Cardiac septum (tissue), 1 donor: ENCODE results near the gene CBR3. TPM values are rescaled to one million over a fixed set of nuclear protein-coding genes. Genes with fewer than 3 reads are reported as not detected.
"Not testable (repeated sequence)": the region's sequence is repeated elsewhere in the genome, so short reads cannot be mapped to it uniquely, and the experiment has no call there.

Experiments
- DNase-seq: peaks from one replicate; pipeline ENCODE4 v3.0.0-alpha.2; 2020; ENCODE audit warnings: low spot score
- intact Hi-C: fragments of 100-400 bp; cut with DNase I; formaldehyde crosslinking; loops from one replicate; pipeline ENCODE4 v1.14.0; 2022
- long read RNA-seq: library from polyadenylated mRNA; unstranded; transcript quantifications from one replicate; pipeline ENCODE4 v2.0.0, GENCODE V29; 2021
- total RNA-seq: library from RNA; stranded (reverse); fragmentation: NEBNext Ultra II Directional; extraction: Animal tissue kit (Norgen Biotek cat#: 25700); gene quantifications from one replicate; pipeline ENCODE4 v1.2.1, GENCODE V29; 2021
- donor health status: DM: no; HTN: no; CAD: no.

CBR3 gene
- 2.1 TPM for total RNA-seq
- long read RNA-seq, partial matches to known transcripts = 0 of 7 reads
- long read RNA-seq, other reads (novel, unspliced or antisense) = 4 of 7 reads

GRCh38 chr21:36134803-36135390 lies at the start of gene CBR3:
Gene CBR3 (plus strand): TSS chr21:36135079. CDS start chr21:36135193, 114 bp downstream.
- DNase-seq = no peak
- intact Hi-C loops = loop anchor here (5.0 kb wide), 1 partner anchor 187 kb away; the partner anchor contains the start of gene MORC3

- intact Hi-C loops = no loop called here
- DNase-seq = no peak
These were observed 47.3 kb upstream of the CBR3 start for GRCh38 chr21:36087362-36088138.

GRCh38 chr21:36089946-36090345 lies 44.9 kb upstream of the CBR3 start:
- no peak for DNase-seq
- intact Hi-C loops = no loop called here

GRCh38 chr21:36092681-36093080 lies 42.2 kb upstream of the CBR3 start:
- intact Hi-C loops = no loop called here
- no peak for DNase-seq

- DNase-seq = no peak
- intact Hi-C loops = no loop called here
These were observed 41.4 kb upstream of the CBR3 start for GRCh38 chr21:36093512-36093911.

GRCh38 chr21:36096398-36097290 lies 38.2 kb upstream of the CBR3 start:
- intact Hi-C loops = no loop called here
- DNase-seq = no peak

GRCh38 chr21:36097427-36098181 lies 37.3 kb upstream of the CBR3 start:
- intact Hi-C loops = no loop called here
- no peak for DNase-seq

GRCh38 chr21:36098182-36098532 lies 36.7 kb upstream of the CBR3 start:
- intact Hi-C loops = no loop called here

GRCh38 chr21:36099000-36099399 lies 35.9 kb upstream of the CBR3 start:
- intact Hi-C loops = no loop called here
- DNase-seq = no peak

More at GRCh38 chr21:36098182-36098532, 36.7 kb upstream of the CBR3 start:
- no peak for DNase-seq

- intact Hi-C loops, DNase-seq: not testable (repeated sequence)
These were observed 35.1 kb upstream of the CBR3 start for GRCh38 chr21:36099695-36100211.

- intact Hi-C loops = no loop called here
- no peak for DNase-seq
These were observed 33.8 kb upstream of the CBR3 start for GRCh38 chr21:36100971-36101641.

- intact Hi-C loops = no loop called here
- no peak for DNase-seq
These were observed 31.4 kb upstream of the CBR3 start for GRCh38 chr21:36103434-36103833.

- intact Hi-C loops = no loop called here
- DNase-seq = no peak
These were observed 30.3 kb upstream of the CBR3 start for GRCh38 chr21:36104317-36105300.

GRCh38 chr21:36105327-36105842 lies 29.5 kb upstream of the CBR3 start:
- intact Hi-C loops = no loop called here
- DNase-seq = no peak

GRCh38 chr21:36109868-36110267 lies 25.0 kb upstream of the CBR3 start:
- DNase-seq = no peak
- intact Hi-C loops = loop anchor here (5.0 kb wide), 1 partner anchor 48 kb away; the partner anchor contains the start of gene SETD4

GRCh38 chr21:36111238-36111637 lies 23.6 kb upstream of the CBR3 start:
- intact Hi-C loops = loop anchor here (5.0 kb wide), 1 partner anchor 49 kb away; the partner anchor contains the start of gene SETD4

More at GRCh38 chr21:36111238-36111637, 23.6 kb upstream of the CBR3 start:
- no peak for DNase-seq
